ENCODE data around the gene GLG1. TPM values are rescaled to one million over a fixed set of nuclear protein-coding genes. Genes with fewer than 3 reads are reported as not detected.

GLG1 gene
- total and polyA plus RNA-seq, 2 experiments from 2014 or later: 142 to 148 TPM

- Histone ChIP-seq H2AFZ (no peak overlapping the region), H3K9me3 (ENCODE audit: low read depth) (no peaks in the 10 kb centered on the region), H4K20me1 (ENCODE audit: insufficient read depth, poor library complexity, severe bottlenecking) (no peaks in the 10 kb centered on the region), H3K4me1 (ENCODE audit: insufficient read depth) (peaks cover 29% of the 10 kb centered on the region), H3K36me3 (replicated peaks; ENCODE audit: insufficient read depth, low read depth) (no peaks in the 10 kb centered on the region), H3K27me3 (no peaks in the 10 kb centered on the region), H3K4me2 (no peak overlapping the region), H3K27ac (no peak overlapping the region), H3K79me2 (peaks cover 4% of the 10 kb centered on the region), H3K4me3 (no peak overlapping the region), H3K9me2 (replicated peaks; ENCODE audit: insufficient read depth) (no peaks in the 10 kb centered on the region)
- DNase-seq (ENCODE audit: low spot score): no peak
- WGBS (ENCODE audit: low lambda C conversion rate, missing lambda C conversion rate): 100% methylated on average over 1 of the region's 1 CpG
- TF ChIP-seq CTCF (IDR thresholded peaks at IDR 0.05; ENCODE audit: poor library complexity) (no peak), EZH2phosphoT487 (IDR thresholded peaks at IDR 0.05; ENCODE audit: low read depth, severe bottlenecking, unreplicated experiment) (no peak), EZH2 (IDR thresholded peaks at IDR 0.05; ENCODE audit: borderline replicate concordance) (no peak)
Observed at GRCh38 chr16:74474416-74474815, 132.5 kb downstream of the GLG1 start.

- Histone ChIP-seq H4K20me1 (ENCODE audit: insufficient read depth, poor library complexity, severe bottlenecking) (no peaks in the 10 kb centered on the region), H2AFZ (no peak overlapping the region), H3K27me3 (no peaks in the 10 kb centered on the region), H3K4me3 (no peak overlapping the region), H3K4me1 (ENCODE audit: insufficient read depth) (peaks cover 15% of the 10 kb centered on the region), H3K9me2 (replicated peaks; ENCODE audit: insufficient read depth) (no peaks in the 10 kb centered on the region), H3K27ac (no peak overlapping the region), H3K36me3 (replicated peaks; ENCODE audit: insufficient read depth, low read depth) (no peaks in the 10 kb centered on the region), H3K79me2 (peaks cover 2% of the 10 kb centered on the region), H3K4me2 (no peak overlapping the region), H3K9me3 (ENCODE audit: low read depth) (no peaks in the 10 kb centered on the region)
- TF ChIP-seq EZH2 (IDR thresholded peaks at IDR 0.05; ENCODE audit: borderline replicate concordance): no peak
- TF ChIP-seq EZH2phosphoT487 (IDR thresholded peaks at IDR 0.05; ENCODE audit: low read depth, severe bottlenecking, unreplicated experiment): no peak
- TF ChIP-seq CTCF (IDR thresholded peaks at IDR 0.05; ENCODE audit: poor library complexity): no peak
- WGBS (ENCODE audit: low lambda C conversion rate, missing lambda C conversion rate): 79% methylated on average over 3 of the region's 3 CpGs
- DNase-seq (ENCODE audit: low spot score): no peak
Observed at GRCh38 chr16:74472540-74472939, 134.4 kb downstream of the GLG1 start.

GRCh38 chr16:74472010-74472409 is 134.9 kb downstream of the GLG1 start:
- TF ChIP-seq EZH2phosphoT487 (IDR thresholded peaks at IDR 0.05; ENCODE audit: low read depth, severe bottlenecking, unreplicated experiment) (no peak), CTCF (IDR thresholded peaks at IDR 0.05; ENCODE audit: poor library complexity) (no peak), EZH2 (IDR thresholded peaks at IDR 0.05; ENCODE audit: borderline replicate concordance) (no peak)
- Histone ChIP-seq H3K36me3 (replicated peaks; ENCODE audit: insufficient read depth, low read depth) (no peaks in the 10 kb centered on the region), H3K79me2 (peaks cover 2% of the 10 kb centered on the region), H3K9me2 (replicated peaks; ENCODE audit: insufficient read depth) (no peaks in the 10 kb centered on the region), H3K27me3 (no peaks in the 10 kb centered on the region), H3K4me3 (no peak overlapping the region), H3K4me2 (no peak overlapping the region), H3K9me3 (ENCODE audit: low read depth) (no peaks in the 10 kb centered on the region), H4K20me1 (ENCODE audit: insufficient read depth, poor library complexity, severe bottlenecking) (no peaks in the 10 kb centered on the region), H3K4me1 (ENCODE audit: insufficient read depth) (peaks cover 13% of the 10 kb centered on the region), H2AFZ (no peak overlapping the region), H3K27ac (no peak overlapping the region)
- WGBS (ENCODE audit: low lambda C conversion rate, missing lambda C conversion rate): 81% methylated on average over 3 of the region's 3 CpGs
- no peak for DNase-seq (ENCODE audit: low spot score)
